Measurements from ENCODE around the gene TJP1. TPM values are rescaled to one million over a fixed set of nuclear protein-coding genes. Genes with fewer than 3 reads are reported as not detected.
"Not testable (repeated sequence)": the region's sequence is repeated elsewhere in the genome, so short reads cannot be mapped to it uniquely, and the experiment has no call there.

The TJP1 gene
- polyA plus RNA-seq, 1 experiment, result 99.6 TPM

- Histone ChIP-seq H3K27ac (ENCODE audit: low read depth, low read length) (peak overlapping the region; percentile 24), H3K27me3 (ENCODE audit: control insufficient read depth, insufficient read depth, low read length) (no peaks in the 10 kb centered on the region), H3K9me3 (ENCODE audit: control insufficient read depth, insufficient read depth, low read length) (no peaks in the 10 kb centered on the region), H3K4me3 (ENCODE audit: low read depth, low read length) (no peak overlapping the region)
- POLR2A ChIA-PET, result no interaction called here
- no peak for TF ChIP-seq CTCF (IDR thresholded peaks at IDR 0.05; ENCODE audit: low read depth, low read length)
- CTCF ChIA-PET, result no interaction called here
- peak; percentile 37 for DNase-seq (ENCODE audit: low read depth, low spot score)
Observed at GRCh38 chr15:29698030-29698701, 124.1 kb downstream of the TJP1 start.

GRCh38 chr15:29696950-29697738 is 125.1 kb downstream of the TJP1 start:
- DNase-seq (ENCODE audit: low read depth, low spot score), result no peak
- no peaks in the 10 kb centered on the region for H3K27me3 ChIP-seq (ENCODE audit: control insufficient read depth, insufficient read depth, low read length)
- H3K27ac ChIP-seq (ENCODE audit: low read depth, low read length), result no peak overlapping the region
- CTCF ChIA-PET, result no interaction called here
- no peak overlapping the region for H3K4me3 ChIP-seq (ENCODE audit: low read depth, low read length)
- POLR2A ChIA-PET, result no interaction called here
- no peaks in the 10 kb centered on the region for H3K9me3 ChIP-seq (ENCODE audit: control insufficient read depth, insufficient read depth, low read length)
- TF ChIP-seq CTCF (IDR thresholded peaks at IDR 0.05; ENCODE audit: low read depth, low read length), result no peak

GRCh38 chr15:29696506-29696905 is 125.8 kb downstream of the TJP1 start:
- DNase-seq (ENCODE audit: low read depth, low spot score); POLR2A ChIA-PET; CTCF ChIA-PET; H3K27me3 ChIP-seq (ENCODE audit: control insufficient read depth, insufficient read depth, low read length); H3K4me3 ChIP-seq (ENCODE audit: low read depth, low read length); H3K9me3 ChIP-seq (ENCODE audit: control insufficient read depth, insufficient read depth, low read length); H3K27ac ChIP-seq (ENCODE audit: low read depth, low read length): not testable (repeated sequence)

- DNase-seq (ENCODE audit: low read depth, low spot score), result no peak
- no peak overlapping the region for H3K4me3 ChIP-seq (ENCODE audit: low read depth, low read length)
- H3K27me3 ChIP-seq (ENCODE audit: control insufficient read depth, insufficient read depth, low read length), result no peaks in the 10 kb centered on the region
- POLR2A ChIA-PET, result no interaction called here
- CTCF ChIA-PET, result interaction anchor here (0.8 kb wide), 1 partner anchor 1165 kb away, joined by 3 read pairs; no protein-coding TSS in a partner anchor
- H3K27ac ChIP-seq (ENCODE audit: low read depth, low read length), result no peak overlapping the region
- no peak for TF ChIP-seq CTCF (IDR thresholded peaks at IDR 0.05; ENCODE audit: low read depth, low read length)
- H3K9me3 ChIP-seq (ENCODE audit: control insufficient read depth, insufficient read depth, low read length), result no peaks in the 10 kb centered on the region
Observed at GRCh38 chr15:29695489-29696167, 126.6 kb downstream of the TJP1 start.

- Histone ChIP-seq H3K27me3 (ENCODE audit: control insufficient read depth, insufficient read depth, low read length) (no peaks in the 10 kb centered on the region), H3K27ac (ENCODE audit: low read depth, low read length) (no peak overlapping the region), H3K4me3 (ENCODE audit: low read depth, low read length) (no peak overlapping the region), H3K9me3 (ENCODE audit: control insufficient read depth, insufficient read depth, low read length) (no peaks in the 10 kb centered on the region; the same call in 1 of the 2 replicates)
- ChIA-PET POLR2A (interaction anchor here (0.6 kb wide), 1 partner anchor 1595 kb away, joined by 7 read pairs; no protein-coding TSS in a partner anchor), CTCF (interaction anchor here (0.7 to 1.0 kb wide), 2 partner anchors 81 to 554 kb away, joined by 4 to 5 read pairs; no protein-coding TSS in a partner anchor)
- TF ChIP-seq CTCF (IDR thresholded peaks at IDR 0.05; ENCODE audit: low read depth, low read length), result no peak
- no peak for DNase-seq (ENCODE audit: low read depth, low spot score)
Observed at GRCh38 chr15:29693225-29693624, 129.0 kb downstream of the TJP1 start.
